ENCODE results near the gene FBXO5. TPM values are rescaled to one million over a fixed set of nuclear protein-coding genes. Genes with fewer than 3 reads are reported as not detected.
A peak's percentile ranks its signal among the peaks of the same experiment; 100 is the strongest.

The FBXO5 gene
- total RNA-seq, 1 experiment from 2014 or later, result 67.9 TPM

DNA sequence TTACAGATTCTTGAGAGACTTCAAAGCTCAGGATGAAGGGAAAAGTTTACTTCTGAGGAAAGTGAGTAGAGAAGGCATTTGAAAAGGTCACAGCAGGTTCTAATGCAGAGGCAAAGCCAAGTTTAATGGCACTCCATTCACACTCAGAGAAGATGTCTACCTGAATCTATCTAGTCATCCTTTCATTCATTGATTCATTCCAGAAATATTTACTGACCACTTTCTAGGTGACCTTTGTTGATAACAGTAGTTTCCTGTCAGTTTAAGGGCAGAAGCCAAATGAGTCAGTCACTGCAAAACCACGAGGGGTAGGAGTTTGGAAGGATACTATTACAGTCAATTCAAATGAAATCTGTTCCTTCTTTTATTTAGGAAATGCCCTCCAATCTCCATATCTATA, 30.8 kb downstream of the FBXO5 start:
- Histone ChIP-seq H3K4me3 (ENCODE audit: low read depth, low read length, poor library complexity, severe bottlenecking) (no peak overlapping the region), H3K27me3 (replicated peaks; ENCODE audit: insufficient read depth, low read depth, low read length, poor library complexity) (peaks cover 33% of the 10 kb centered on the region), H3K9me3 (ENCODE audit: low read depth, low read length, poor library complexity, severe bottlenecking) (peaks cover 4% of the 10 kb centered on the region), H3K36me3 (ENCODE audit: insufficient read depth, low read length, poor library complexity, severe bottlenecking) (no peaks in the 10 kb centered on the region), H3K27ac (ENCODE audit: low read depth, low read length, poor library complexity, severe bottlenecking) (no peak overlapping the region), H3K4me1 (ENCODE audit: insufficient read depth, low read length, poor library complexity, severe bottlenecking) (no peaks in the 10 kb centered on the region)
- intact Hi-C loops (cut with micrococcal nuclease; ENCODE audit: unreplicated experiment), result loop anchor here (2.0 to 10.0 kb wide), 2 partner anchors 73 to 677 kb away; no protein-coding TSS in a partner anchor
- DNase-seq (ENCODE audit: low spot score), result no peak
- TF ChIP-seq, protein P1, sequence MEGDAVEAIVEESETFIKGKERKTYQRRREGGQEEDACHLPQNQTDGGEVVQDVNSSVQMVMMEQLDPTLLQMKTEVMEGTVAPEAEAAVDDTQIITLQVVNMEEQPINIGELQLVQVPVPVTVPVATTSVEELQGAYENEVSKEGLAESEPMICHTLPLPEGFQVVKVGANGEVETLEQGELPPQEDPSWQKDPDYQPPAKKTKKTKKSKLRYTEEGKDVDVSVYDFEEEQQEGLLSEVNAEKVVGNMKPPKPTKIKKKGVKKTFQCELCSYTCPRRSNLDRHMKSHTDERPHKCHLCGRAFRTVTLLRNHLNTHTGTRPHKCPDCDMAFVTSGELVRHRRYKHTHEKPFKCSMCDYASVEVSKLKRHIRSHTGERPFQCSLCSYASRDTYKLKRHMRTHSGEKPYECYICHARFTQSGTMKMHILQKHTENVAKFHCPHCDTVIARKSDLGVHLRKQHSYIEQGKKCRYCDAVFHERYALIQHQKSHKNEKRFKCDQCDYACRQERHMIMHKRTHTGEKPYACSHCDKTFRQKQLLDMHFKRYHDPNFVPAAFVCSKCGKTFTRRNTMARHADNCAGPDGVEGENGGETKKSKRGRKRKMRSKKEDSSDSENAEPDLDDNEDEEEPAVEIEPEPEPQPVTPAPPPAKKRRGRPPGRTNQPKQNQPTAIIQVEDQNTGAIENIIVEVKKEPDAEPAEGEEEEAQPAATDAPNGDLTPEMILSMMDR (conservative IDR thresholded peaks at IDR 0.05; ENCODE audit: low read depth, low read length), result no peak
- TF ChIP-seq EZH2 (IDR thresholded peaks at IDR 0.05; ENCODE audit: borderline replicate concordance, low read depth, low read length, poor library complexity, severe bottlenecking), result no peak
- ChIA-PET POLR2A (ENCODE audit: low non-redundant PET) (no interaction called here), CTCF (interaction anchor here (0.6 kb wide), 1 partner anchor 466 kb away, joined by 4 read pairs; no protein-coding TSS in a partner anchor)
- BruUV-seq (replicated peaks), result no TSS peak

DNA sequence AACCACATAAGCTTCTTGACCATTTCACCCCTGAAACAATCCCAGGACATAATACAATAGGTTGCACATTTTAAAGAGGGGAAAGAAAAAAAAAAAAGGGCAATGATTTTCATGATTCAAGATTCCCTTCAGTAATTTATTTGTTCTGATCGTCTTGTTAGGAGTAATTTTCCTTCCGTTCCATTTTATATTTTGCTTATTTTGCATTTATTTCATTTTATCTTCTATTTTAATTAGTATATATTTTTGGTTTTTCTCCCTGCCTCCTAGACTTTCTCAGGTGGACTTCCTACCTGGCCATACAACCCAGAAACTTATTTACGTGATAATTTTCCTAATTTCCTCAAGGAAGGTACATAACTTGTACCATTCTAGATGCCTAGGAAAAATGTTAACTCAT, 32.6 kb downstream of the FBXO5 start:
- H3K27ac ChIP-seq (ENCODE audit: low read depth, low read length, poor library complexity, severe bottlenecking), result no peak overlapping the region
- H3K27me3 ChIP-seq (replicated peaks; ENCODE audit: insufficient read depth, low read depth, low read length, poor library complexity), result peaks cover 46% of the 10 kb centered on the region
- POLR2A ChIA-PET (ENCODE audit: low non-redundant PET), result no interaction called here
- no peaks in the 10 kb centered on the region for H3K4me1 ChIP-seq (ENCODE audit: insufficient read depth, low read length, poor library complexity, severe bottlenecking)
- no peak overlapping the region for H3K4me3 ChIP-seq (ENCODE audit: low read depth, low read length, poor library complexity, severe bottlenecking)
- TF ChIP-seq, protein P1 (conservative IDR thresholded peaks at IDR 0.05; ENCODE audit: low read depth, low read length), result no peak
- no peaks in the 10 kb centered on the region for H3K36me3 ChIP-seq (ENCODE audit: insufficient read depth, low read length, poor library complexity, severe bottlenecking)
- DNase-seq (ENCODE audit: low spot score), result no peak
- intact Hi-C loops (cut with micrococcal nuclease; ENCODE audit: unreplicated experiment), result loop anchor here (10.0 kb wide), 1 partner anchor 675 kb away; no protein-coding TSS in a partner anchor
- no peaks in the 10 kb centered on the region for H3K9me3 ChIP-seq (ENCODE audit: low read depth, low read length, poor library complexity, severe bottlenecking)
- BruUV-seq (replicated peaks), result no TSS peak
- CTCF ChIA-PET, result no interaction called here

DNA sequence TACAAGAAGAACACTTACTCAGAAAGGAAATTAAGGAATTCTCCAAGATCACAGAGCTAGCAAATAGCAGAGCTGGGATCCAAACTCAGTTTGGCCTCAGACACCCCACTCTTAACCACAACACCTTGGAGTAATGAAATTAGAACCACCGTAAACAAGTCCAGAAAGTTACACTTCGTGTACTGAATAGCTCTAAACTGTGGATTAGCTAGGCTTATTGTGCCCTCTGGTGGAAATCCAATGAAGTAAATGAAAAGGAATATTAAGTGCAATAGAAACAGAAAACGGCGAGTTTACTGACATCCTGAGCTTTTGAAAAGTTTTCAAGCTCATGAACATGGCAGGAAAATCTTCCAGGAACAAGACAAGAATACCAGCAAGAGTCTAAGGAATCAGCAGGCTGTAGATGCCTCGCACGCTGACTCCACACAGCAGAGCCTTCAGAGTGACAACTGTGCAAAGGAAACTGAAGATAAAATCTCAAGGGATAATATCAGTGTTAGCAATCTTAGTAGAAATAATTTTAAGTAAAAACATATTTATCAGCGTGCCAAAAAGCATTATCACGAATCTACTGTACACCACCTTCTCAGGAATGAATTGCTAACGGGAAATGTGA, 34.6 kb downstream of the FBXO5 start:
- H3K4me1 ChIP-seq (ENCODE audit: insufficient read depth, low read length, poor library complexity, severe bottlenecking), result no peaks in the 10 kb centered on the region
- H3K36me3 ChIP-seq (ENCODE audit: insufficient read depth, low read length, poor library complexity, severe bottlenecking), result no peaks in the 10 kb centered on the region
- H3K9me3 ChIP-seq (ENCODE audit: low read depth, low read length, poor library complexity, severe bottlenecking), result no peaks in the 10 kb centered on the region
- TF ChIP-seq, protein P1 (conservative IDR thresholded peaks at IDR 0.05; ENCODE audit: low read depth, low read length), result peak; percentile 77
- no peak for TF ChIP-seq EZH2 (IDR thresholded peaks at IDR 0.05; ENCODE audit: borderline replicate concordance, low read depth, low read length, poor library complexity, severe bottlenecking)
- CTCF ChIA-PET, result interaction anchor here (0.5 to 1.4 kb wide), 8 partner anchors 38 to 485 kb away, joined by 3 to 9 read pairs (median 4); no protein-coding TSS in a partner anchor
- H3K27ac ChIP-seq (ENCODE audit: low read depth, low read length, poor library complexity, severe bottlenecking), result no peak overlapping the region
- no peak overlapping the region for H3K4me3 ChIP-seq (ENCODE audit: low read depth, low read length, poor library complexity, severe bottlenecking)
- POLR2A ChIA-PET (ENCODE audit: low non-redundant PET), result no interaction called here
- intact Hi-C loops (cut with micrococcal nuclease; ENCODE audit: unreplicated experiment), result loop anchor here (1.0 to 5.0 kb wide), 4 partner anchors 84 to 461 kb away; partner anchors contain the start of gene VIP
- H3K27me3 ChIP-seq (replicated peaks; ENCODE audit: insufficient read depth, low read depth, low read length, poor library complexity), result peaks cover 61% of the 10 kb centered on the region
- no TSS peak for BruUV-seq (replicated peaks)
- peak; percentile 60 for DNase-seq (ENCODE audit: low spot score)

Data from A673 (cell line).